PFSK-1 (cell line): ENCODE results near the gene MS4A18.

Source experiments
- FOXP2 ChIP-seq: optimal IDR thresholded peaks from 2 replicates; pipeline ENCODE3; 2011; ENCODE audit warnings: borderline replicate concordance, control low read depth, inconsistent platforms; ENCODE audit not compliant: insufficient read depth; ENCODE audit errors: extremely low read length, extremely low read depth
- POLR2AphosphoS5 ChIP-seq: IDR thresholded peaks from 2 replicates; pipeline ENCODE4 v1.6.1; 2012; ENCODE audit warnings: low read depth, mild to moderate bottlenecking, control low read depth, low read length, moderate library complexity
- TAF1 ChIP-seq: IDR thresholded peaks from 2 replicates; pipeline ENCODE4 v1.6.1; 2012; ENCODE audit warnings: low read length, control low read depth, borderline replicate concordance; ENCODE audit not compliant: insufficient read depth
- TF ChIP-seq, protein P1 (sequence below), 2 experiments: IDR thresholded peaks; 2 replicates each; pipeline versions ENCODE4 v1.6.1 to v1.8.0; 2011 to 2012; ENCODE audit warnings: low read depth in 2 of 2, low read length in 2 of 2, control low read depth in 1 of 2, inconsistent platforms in 1 of 2, mild to moderate bottlenecking in 1 of 2, moderate library complexity in 1 of 2; ENCODE audit not compliant: insufficient read depth in 1 of 2

DNA sequence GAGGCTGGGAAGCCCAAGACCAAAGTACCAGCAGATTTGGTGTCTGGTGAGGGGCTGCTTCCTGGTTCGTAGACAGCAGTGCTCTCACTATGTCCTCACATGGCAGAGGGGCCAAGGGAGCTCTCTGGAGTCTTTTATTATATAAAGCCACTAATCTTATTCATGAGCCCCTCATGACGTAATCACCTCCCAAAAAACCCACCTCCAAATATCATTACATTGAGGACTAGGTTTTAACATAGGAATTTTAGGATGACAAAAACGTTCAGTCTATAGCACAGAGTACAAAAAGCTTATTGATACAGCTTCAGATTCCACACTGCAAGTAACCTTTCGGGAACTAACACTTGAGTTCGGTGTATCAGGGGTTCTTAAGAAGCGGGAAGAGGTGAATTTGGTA is 4.1 kb upstream of the MS4A18 start:
- TF ChIP-seq POLR2AphosphoS5 (no peak), TAF1 (no peak), FOXP2 (no peak)
- TF ChIP-seq, protein P1, sequence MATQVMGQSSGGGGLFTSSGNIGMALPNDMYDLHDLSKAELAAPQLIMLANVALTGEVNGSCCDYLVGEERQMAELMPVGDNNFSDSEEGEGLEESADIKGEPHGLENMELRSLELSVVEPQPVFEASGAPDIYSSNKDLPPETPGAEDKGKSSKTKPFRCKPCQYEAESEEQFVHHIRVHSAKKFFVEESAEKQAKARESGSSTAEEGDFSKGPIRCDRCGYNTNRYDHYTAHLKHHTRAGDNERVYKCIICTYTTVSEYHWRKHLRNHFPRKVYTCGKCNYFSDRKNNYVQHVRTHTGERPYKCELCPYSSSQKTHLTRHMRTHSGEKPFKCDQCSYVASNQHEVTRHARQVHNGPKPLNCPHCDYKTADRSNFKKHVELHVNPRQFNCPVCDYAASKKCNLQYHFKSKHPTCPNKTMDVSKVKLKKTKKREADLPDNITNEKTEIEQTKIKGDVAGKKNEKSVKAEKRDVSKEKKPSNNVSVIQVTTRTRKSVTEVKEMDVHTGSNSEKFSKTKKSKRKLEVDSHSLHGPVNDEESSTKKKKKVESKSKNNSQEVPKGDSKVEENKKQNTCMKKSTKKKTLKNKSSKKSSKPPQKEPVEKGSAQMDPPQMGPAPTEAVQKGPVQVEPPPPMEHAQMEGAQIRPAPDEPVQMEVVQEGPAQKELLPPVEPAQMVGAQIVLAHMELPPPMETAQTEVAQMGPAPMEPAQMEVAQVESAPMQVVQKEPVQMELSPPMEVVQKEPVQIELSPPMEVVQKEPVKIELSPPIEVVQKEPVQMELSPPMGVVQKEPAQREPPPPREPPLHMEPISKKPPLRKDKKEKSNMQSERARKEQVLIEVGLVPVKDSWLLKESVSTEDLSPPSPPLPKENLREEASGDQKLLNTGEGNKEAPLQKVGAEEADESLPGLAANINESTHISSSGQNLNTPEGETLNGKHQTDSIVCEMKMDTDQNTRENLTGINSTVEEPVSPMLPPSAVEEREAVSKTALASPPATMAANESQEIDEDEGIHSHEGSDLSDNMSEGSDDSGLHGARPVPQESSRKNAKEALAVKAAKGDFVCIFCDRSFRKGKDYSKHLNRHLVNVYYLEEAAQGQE (IDR thresholded peaks at IDR 0.05; ENCODE audit: insufficient read depth in 1 of 2, low read depth in 2 of 2, low read length in 2 of 2) = no peak
